Thoracic aorta (tissue), 2 donors: ENCODE measurements around the gene CDC42BPG. TPM values are rescaled to one million over a fixed set of nuclear protein-coding genes. Genes with fewer than 3 reads are reported as not detected.

Experiments
- ATAC-seq: fragments of 150-250 bp; one replicate; pipeline ENCODE4 v1.8.0; 2017; ENCODE audit warnings: low read depth; ENCODE audit not compliant: insufficient number of reproducible peaks, low FRiP score
- DNase-seq: peaks from one replicate; pipeline ENCODE4 v3.0.0-alpha.2; 2020; ENCODE audit warnings: low spot score
- H3K27ac ChIP-seq, 2 donors: fragments of 200-600 bp; sonication (generic); 1 replicate in 1 of 2; 2 replicates in 1 of 2; pipeline ENCODE4 v1.5.1; 2016; ENCODE audit warnings: mild to moderate bottlenecking in 2 of 2, moderate library complexity in 2 of 2
- H3K27me3 ChIP-seq: fragments of 200-600 bp; sonication (generic); replicated peaks from 2 replicates; pipeline ENCODE4 v1.6.0; 2016; ENCODE audit warnings: mild to moderate bottlenecking; ENCODE audit not compliant: insufficient read depth
- H3K36me3 ChIP-seq: fragments of 200-600 bp; sonication (generic); one replicate; pipeline ENCODE4 v1.5.1; 2016
- H3K4me1 ChIP-seq, 2 donors: fragments of 200-600 bp; sonication (generic); 1 replicate in 1 of 2; 2 replicates in 1 of 2; pipeline versions ENCODE4 v1.5.1 to v1.6.0; 2016; ENCODE audit warnings: low read depth in 2 of 2, mild to moderate bottlenecking in 1 of 2; ENCODE audit not compliant: control insufficient read depth in 1 of 2
- H3K4me3 ChIP-seq: fragments of 200-600 bp; sonication (generic); 2 replicates; pipeline ENCODE4 v1.5.1; 2016; ENCODE audit warnings: mild to moderate bottlenecking
- H3K9me3 ChIP-seq: fragments of 200-600 bp; sonication (generic); 2 replicates; pipeline ENCODE4 v1.5.1; 2016
- CTCF ChIP-seq: fragments of 200-600 bp; sonication (generic); IDR thresholded peaks from one replicate; pipeline ENCODE4 v1.5.1; 2019; ENCODE audit warnings: antibody characterized with exemption
- total RNA-seq, 2 donors: library from RNA; depleted of rRNA; stranded (reverse); fragments of >200 nt; gene quantifications; one replicate each; pipeline versions ENCODE4 v1.1.0 to v1.2.3, GENCODE V29; 2016

Gene CDC42BPG
- total RNA-seq, 2 donors from 2014 or later, result 0.68 to 1.2 TPM

- TF ChIP-seq CTCF, result no peak
- H3K9me3 ChIP-seq, result no peaks in the 10 kb centered on the region
- H3K27ac ChIP-seq, result peak overlapping the region in 1 of 2 donors; percentile 30
- no peak for ATAC-seq
- peaks cover 42 to 58% of the 10 kb centered on the region in 2 donors for H3K4me1 ChIP-seq
- peak overlapping the region; percentile 73 for H3K4me3 ChIP-seq
- no peaks in the 10 kb centered on the region for H3K27me3 ChIP-seq
- no peak for DNase-seq
- peaks cover 46% of the 10 kb centered on the region for H3K36me3 ChIP-seq
Observed at GRCh38 chr11:64776425-64776824, 68.0 kb downstream of the CDC42BPG start.

GRCh38 chr11:64774144-64774543 is 70.3 kb downstream of the CDC42BPG start:
- Histone ChIP-seq H3K27ac (no peak overlapping the region), H3K27me3 (no peaks in the 10 kb centered on the region), H3K4me1 (peaks cover 37 to 53% of the 10 kb centered on the region in 2 donors), H3K4me3 (no peak overlapping the region), H3K36me3 (peaks cover 69% of the 10 kb centered on the region), H3K9me3 (no peaks in the 10 kb centered on the region)
- TF ChIP-seq CTCF, result no peak
- DNase-seq (no peak), ATAC-seq (no peak)

Other genes with a start within 250 kb of the CDC42BPG start
- gene NRXN2, start 121.5 kb downstream of the CDC42BPG start, total RNA-seq, result 10 to 100 TPM; 40.3 to 41.3 TPM
- gene RASGRP2, start 100.5 kb downstream of the CDC42BPG start, total RNA-seq, result 10 to 100 TPM; 78.4 to 89.1 TPM
- 10 to 100 TPM; 12.2 to 13.4 TPM for gene PYGM, start 84.7 kb downstream of the CDC42BPG start, total RNA-seq
- gene SF1, start 66.1 kb downstream of the CDC42BPG start, total RNA-seq, result 100 to 1,000 TPM; 250 to 512 TPM
- 10 to 100 TPM; 23.3 to 39.1 TPM for gene MAP4K2, start 41.4 kb downstream of the CDC42BPG start, total RNA-seq
- gene MEN1, start 34.1 kb downstream of the CDC42BPG start, total RNA-seq, result 10 to 100 TPM; 11.6 to 16.0 TPM
- gene EHD1, start 34.0 kb upstream of the CDC42BPG start, total RNA-seq, result 100 to 1,000 TPM in 1 of 2 donors, 10 to 100 TPM in 1; 67.4 to 140 TPM
- gene ATG2A, start 72.6 kb upstream of the CDC42BPG start, total RNA-seq, result 10 to 100 TPM; 18.5 to 35.2 TPM
- gene PPP2R5B, start 80.0 kb upstream of the CDC42BPG start, total RNA-seq, result 10 to 100 TPM; 21.0 to 38.2 TPM
- gene GPHA2, start 91.2 kb upstream of the CDC42BPG start, total RNA-seq, result not detected
- not detected for gene MAJIN, start 127.5 kb upstream of the CDC42BPG start, total RNA-seq
- 1 to 10 TPM in 1 of 2 donors, under 1 TPM in 1; 0.92 to 2.6 TPM for gene BATF2, start 152.3 kb upstream of the CDC42BPG start, total RNA-seq
- 100 to 1,000 TPM in 1 of 2 donors, 10 to 100 TPM in 1; 85.5 to 197 TPM for gene ARL2, start 169.5 kb upstream of the CDC42BPG start, total RNA-seq
- gene SNX15, start 182.8 kb upstream of the CDC42BPG start, total RNA-seq, result 10 to 100 TPM; 20.7 to 22.7 TPM
- 10 to 100 TPM in 1 of 2 donors, 1 to 10 TPM in 1; 4.7 to 18.0 TPM for gene SAC3D1, start 196.6 kb upstream of the CDC42BPG start, total RNA-seq
- gene NAALADL1, start 213.9 kb upstream of the CDC42BPG start, total RNA-seq, result 10 to 100 TPM; 25.8 to 47.1 TPM
- gene CDCA5, start 239.4 kb upstream of the CDC42BPG start, total RNA-seq, result 1 to 10 TPM in 1 of 2 donors, under 1 TPM in 1; 0.54 to 5.3 TPM
- gene ZFPL1, start 239.6 kb upstream of the CDC42BPG start, total RNA-seq, result 10 to 100 TPM; 36.0 to 51.2 TPM